ENCODE measurements around the gene PLEKHJ1. TPM values are rescaled to one million over a fixed set of nuclear protein-coding genes. Genes with fewer than 3 reads are reported as not detected.

PLEKHJ1 gene
- total RNA-seq, 1 donor from 2014 or later, result 69.8 TPM

- no peak for DNase-seq (ENCODE audit: extremely low read depth, low read depth, low spot score)
Measured at GRCh38 chr19:2250766-2251105, 14.6 kb upstream of the PLEKHJ1 start.

GRCh38 chr19:2249880-2250765 is 14.0 kb upstream of the PLEKHJ1 start:
- DNase-seq (ENCODE audit: extremely low read depth, low read depth, low spot score), result no peak

- DNase-seq (ENCODE audit: extremely low read depth, low read depth, low spot score), result no peak
Measured at GRCh38 chr19:2249010-2249866, 13.1 kb upstream of the PLEKHJ1 start, which contains the start of gene AMH. Gene AMH, plus strand, starts transcription at chr19:2249323. Its CDS starts 10 bp downstream, at chr19:2249333.

GRCh38 chr19:2248136-2249009 is 12.2 kb upstream of the PLEKHJ1 start:
- DNase-seq (ENCODE audit: extremely low read depth, low read depth, low spot score), result no peak

GRCh38 chr19:2247433-2248101 is 11.4 kb upstream of the PLEKHJ1 start:
- DNase-seq (ENCODE audit: extremely low read depth, low read depth, low spot score), result no peak

GRCh38 chr19:2246801-2247361 is 10.8 kb upstream of the PLEKHJ1 start:
- no peak for DNase-seq (ENCODE audit: extremely low read depth, low read depth, low spot score)

GRCh38 chr19:2246014-2246620 is 10.0 kb upstream of the PLEKHJ1 start:
- no peak for DNase-seq (ENCODE audit: extremely low read depth, low read depth, low spot score)

- no peak for DNase-seq (ENCODE audit: extremely low read depth, low read depth, low spot score)
Measured at GRCh38 chr19:2245273-2245672, 9.1 kb upstream of the PLEKHJ1 start.

GRCh38 chr19:2244486-2244885 is 8.4 kb upstream of the PLEKHJ1 start:
- DNase-seq (ENCODE audit: extremely low read depth, low read depth, low spot score), result no peak

- no peak for DNase-seq (ENCODE audit: extremely low read depth, low read depth, low spot score)
Measured at GRCh38 chr19:2244125-2244411, 7.9 kb upstream of the PLEKHJ1 start.

GRCh38 chr19:2243274-2244124 is 7.4 kb upstream of the PLEKHJ1 start:
- DNase-seq (ENCODE audit: extremely low read depth, low read depth, low spot score), result no peak

GRCh38 chr19:2242816-2243215 is 6.7 kb upstream of the PLEKHJ1 start:
- no peak for DNase-seq (ENCODE audit: extremely low read depth, low read depth, low spot score)

- no peak for DNase-seq (ENCODE audit: extremely low read depth, low read depth, low spot score)
Measured at GRCh38 chr19:2242092-2242537, 6.0 kb upstream of the PLEKHJ1 start.

- no peak for DNase-seq (ENCODE audit: extremely low read depth, low read depth, low spot score)
Measured at GRCh38 chr19:2240881-2241760, 5.0 kb upstream of the PLEKHJ1 start.

- DNase-seq (ENCODE audit: extremely low read depth, low read depth, low spot score), result peak; percentile 56
Measured at GRCh38 chr19:2239771-2240770, 3.9 kb upstream of the PLEKHJ1 start.

GRCh38 chr19:2239173-2239572 is 3.0 kb upstream of the PLEKHJ1 start:
- DNase-seq (ENCODE audit: extremely low read depth, low read depth, low spot score), result no peak

GRCh38 chr19:2237869-2238153 is 1.7 kb upstream of the PLEKHJ1 start:
- no peak for DNase-seq (ENCODE audit: extremely low read depth, low read depth, low spot score)

Data from glomerular endothelial cell (primary cell).